Astrocyte (in vitro differentiated cells and primary cell): ENCODE measurements around the gene ATP2B3.

Experiments used
- CTCF ChIP-seq: IDR thresholded peaks from 2 replicates; pipeline ENCODE4 v1.5.1; 2011; ENCODE audit warnings: low read depth, mild to moderate bottlenecking, inconsistent platforms, low read length, moderate library complexity; ENCODE audit not compliant: insufficient read depth
- EZH2 ChIP-seq: IDR thresholded peaks from 2 replicates; pipeline ENCODE4 v1.6.1; 2012; ENCODE audit warnings: mild to moderate bottlenecking, low read length, inconsistent platforms; ENCODE audit not compliant: insufficient read depth

- TF ChIP-seq CTCF (no peak), EZH2 (no peak)
These were observed 42.7 kb upstream of the ATP2B3 start for GRCh38 chrX:153474718-153475117.
